ENCODE results near the gene PARD3. TPM values are rescaled to one million over a fixed set of nuclear protein-coding genes. Genes with fewer than 3 reads are reported as not detected.

Gene PARD3
- total RNA-seq, 1 donor from 2014 or later, result 20.6 TPM

DNA sequence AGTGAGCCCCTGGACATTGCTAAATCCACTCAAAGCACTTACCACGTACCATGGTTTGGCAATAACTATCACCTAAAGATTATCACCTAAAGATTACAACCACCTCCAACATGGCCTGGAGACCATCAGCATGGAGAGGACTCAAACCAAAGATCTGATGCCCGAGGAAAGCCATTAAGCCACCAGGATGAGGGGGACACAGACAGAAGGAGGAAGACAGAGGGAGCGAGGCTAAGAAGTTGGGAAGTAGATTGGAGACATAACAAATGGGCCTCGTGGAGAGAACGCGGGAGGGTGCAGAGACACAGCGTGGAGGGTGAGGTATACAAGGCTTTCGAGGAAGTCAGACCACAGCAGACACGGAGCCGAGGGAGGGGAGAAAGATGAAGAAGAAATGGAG, 700.2 kb downstream of the PARD3 start:
- DNase-seq, result no peak

DNA sequence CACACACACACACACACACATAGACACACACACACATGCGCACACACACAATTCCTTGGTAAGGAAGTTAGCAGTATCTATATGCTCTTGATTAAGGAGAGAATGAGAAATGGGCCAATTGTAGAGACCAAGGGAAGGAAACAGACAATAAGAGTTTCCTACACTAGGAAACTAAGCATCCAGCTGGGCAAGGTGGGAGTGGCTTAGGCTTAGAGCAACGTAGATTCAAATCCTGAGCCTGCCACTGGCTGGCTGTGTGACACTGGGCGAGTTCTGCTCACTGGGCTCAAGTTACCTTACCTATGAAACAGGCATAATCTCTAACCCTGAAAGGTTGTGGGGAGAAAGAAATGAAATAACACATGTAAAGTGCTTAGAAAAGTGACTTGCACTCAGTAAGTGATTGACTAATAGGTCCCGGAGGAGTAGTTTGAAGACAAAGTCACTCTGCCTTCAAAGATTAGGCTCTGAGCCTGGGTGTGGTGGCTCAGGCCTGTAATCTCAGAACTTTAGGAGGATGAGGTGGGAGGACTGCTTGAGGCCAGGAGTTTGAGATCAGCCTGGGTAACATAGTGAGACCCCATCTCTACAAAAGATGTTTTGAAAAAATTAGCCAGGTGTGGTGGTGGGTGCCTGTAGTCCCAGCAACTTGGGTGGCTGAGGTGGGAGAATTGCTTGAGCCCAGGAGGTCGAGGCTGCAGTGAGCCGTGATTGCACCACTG, 701.4 kb downstream of the PARD3 start:
- DNase-seq, result no peak

DNA sequence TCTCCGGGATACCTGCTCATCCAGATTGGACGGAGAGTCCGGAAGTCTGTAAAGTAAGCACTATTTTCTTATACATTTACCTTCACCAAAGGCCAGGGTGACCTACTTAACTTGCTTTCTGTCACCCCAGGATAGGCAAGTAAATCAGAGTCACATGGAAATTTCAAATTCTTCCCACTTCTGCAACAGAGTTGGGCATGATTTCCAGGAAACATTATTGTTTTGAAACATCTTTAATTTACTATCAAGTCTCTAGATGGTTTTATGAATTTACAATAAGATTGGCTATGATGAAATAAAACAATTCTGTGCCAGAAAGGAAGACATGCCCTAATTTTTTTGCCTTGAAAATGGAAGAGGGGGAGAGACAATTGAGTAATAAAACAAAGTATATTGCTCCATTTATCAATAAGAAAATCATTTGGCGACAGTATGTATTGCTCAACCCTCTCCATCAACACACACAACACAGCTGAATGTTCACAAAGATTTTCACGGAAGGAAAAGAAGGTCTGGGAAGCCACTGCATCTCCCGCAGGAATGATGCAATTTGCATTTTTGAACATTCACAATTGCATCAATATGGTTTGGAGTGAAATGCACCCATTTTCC, 702.8 kb downstream of the PARD3 start:
- DNase-seq, result no peak

DNA sequence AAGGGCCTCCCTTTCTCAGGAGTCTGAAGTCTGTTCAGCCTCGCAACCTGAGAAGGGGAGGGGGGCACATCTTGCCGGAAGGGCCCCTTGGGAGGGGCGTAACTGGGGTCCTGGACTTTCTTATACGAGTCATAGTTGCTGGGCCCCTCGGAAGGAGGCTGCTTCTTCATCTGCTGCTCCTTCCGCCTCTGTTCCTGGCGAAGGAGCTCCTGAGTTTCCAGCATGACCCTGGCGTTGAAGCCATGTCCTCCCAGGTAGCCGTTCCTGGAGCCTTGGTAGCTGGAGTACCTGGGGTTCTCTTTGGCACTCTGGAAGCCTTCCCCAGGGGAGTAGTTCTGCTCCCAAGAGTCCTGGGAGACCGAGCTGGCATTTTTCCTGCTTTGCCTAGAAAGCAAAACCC, 703.9 kb downstream of the PARD3 start:
- DNase-seq, result no peak

DNA sequence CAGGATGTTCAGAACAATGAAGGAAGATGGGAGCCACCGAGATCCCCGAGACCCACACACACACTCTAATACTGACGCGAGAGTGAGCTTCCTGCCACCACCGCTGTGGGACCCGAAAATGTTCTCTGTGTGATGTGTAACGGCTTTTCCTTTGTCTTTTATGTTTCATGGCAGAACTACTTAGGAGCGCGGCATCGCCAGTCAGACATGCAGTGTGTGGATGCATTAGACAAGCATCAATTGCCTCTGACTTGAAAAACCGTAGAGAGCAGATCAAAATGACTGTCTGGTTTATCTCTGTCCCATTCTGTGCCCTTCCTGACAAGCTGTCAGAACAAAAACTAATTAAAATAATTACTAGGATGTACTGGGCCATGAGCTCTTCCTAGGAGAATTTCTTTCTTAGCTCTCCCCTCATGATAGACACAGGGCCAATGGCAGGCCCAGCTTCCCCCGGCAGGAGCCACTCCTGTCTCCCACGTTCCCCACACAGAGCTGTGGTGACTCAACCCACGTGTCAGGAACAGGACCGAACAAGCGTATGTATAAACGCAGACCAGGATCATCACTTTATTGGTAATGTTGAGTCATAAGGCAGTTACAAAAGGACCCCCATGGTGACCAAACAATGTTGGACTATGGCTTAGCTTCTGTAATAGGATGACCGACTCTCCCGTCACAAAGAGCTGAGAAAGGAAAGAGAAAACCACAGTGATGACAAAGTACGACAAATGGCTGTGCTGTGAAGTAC, 705.0 kb downstream of the PARD3 start:
- DNase-seq, result no peak

GRCh38 chr10:34109495-34109894, 705.6 kb downstream of the PARD3 start:
- no peak for DNase-seq

DNA sequence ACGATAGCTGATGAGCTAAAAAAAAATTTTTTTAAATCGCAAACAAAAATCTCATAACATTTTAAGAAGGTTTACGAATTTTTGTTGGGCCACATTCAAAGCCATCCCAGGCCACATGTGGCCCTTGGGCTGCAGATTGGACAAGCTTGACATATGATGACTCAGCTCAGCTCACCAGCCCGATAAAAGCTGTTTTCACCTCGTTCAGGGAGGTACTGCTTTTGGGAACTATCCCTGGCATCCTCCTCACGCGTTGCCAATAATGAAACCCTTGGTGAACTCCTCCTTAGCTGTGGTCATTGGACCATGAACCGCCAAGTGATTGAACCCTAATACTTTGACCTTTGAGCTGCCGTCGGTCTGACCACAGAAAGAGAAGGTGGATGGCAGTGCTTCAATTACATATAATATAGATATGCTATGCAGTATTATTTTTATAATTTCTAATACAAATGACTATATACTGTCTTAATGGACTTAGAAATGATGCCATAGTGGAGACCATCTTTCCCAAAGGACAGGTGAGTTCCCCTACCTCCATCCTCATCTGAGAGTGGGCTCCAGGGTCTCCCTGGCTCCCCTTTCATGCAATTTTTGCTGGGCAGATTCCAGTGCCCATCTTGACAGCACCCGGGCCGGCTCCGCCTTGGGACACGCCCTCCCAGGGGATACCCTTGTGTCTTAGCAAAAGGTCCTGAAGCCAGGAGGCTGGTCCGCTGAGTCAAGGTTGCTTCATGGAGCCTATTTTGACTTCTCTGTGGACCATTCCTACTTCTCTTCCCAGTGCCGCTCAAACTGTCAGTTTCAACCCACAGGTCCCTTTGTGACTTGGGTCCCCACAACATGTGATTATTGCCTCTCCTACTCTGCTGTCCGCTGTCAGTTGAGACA, 707.2 kb downstream of the PARD3 start:
- DNase-seq, result no peak

DNA sequence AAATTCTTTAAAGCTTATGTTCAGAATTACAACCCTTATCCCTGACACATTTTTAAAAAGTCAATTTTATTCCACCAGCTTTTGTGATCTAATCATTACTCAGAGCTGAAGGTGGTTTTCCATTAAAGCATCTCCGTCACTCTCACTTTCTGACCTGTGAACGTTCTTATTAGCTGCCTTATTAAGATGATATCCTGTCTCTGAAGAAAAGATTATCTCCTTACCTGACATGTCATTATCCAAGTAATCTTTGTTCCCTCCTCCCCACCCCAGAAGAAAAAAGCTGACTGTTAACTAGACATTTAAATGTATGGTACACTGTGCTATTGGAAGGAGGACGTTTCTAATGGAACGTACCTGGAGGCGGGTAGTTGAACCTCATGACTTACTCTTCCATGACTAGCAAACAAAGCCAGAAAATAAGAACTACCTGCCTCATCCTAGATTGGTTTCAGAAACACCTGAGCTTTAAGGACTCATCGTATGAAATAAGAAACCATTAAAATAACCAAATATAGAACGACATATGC, 708.7 kb downstream of the PARD3 start:
- DNase-seq, result no peak

GRCh38 chr10:34104829-34105572, 710.1 kb downstream of the PARD3 start:
- DNase-seq, result no peak

GRCh38 chr10:34102893-34103506, 712.1 kb downstream of the PARD3 start:
- no peak for DNase-seq

GRCh38 chr10:34102237-34102673, 712.8 kb downstream of the PARD3 start:
- DNase-seq, result no peak

DNA sequence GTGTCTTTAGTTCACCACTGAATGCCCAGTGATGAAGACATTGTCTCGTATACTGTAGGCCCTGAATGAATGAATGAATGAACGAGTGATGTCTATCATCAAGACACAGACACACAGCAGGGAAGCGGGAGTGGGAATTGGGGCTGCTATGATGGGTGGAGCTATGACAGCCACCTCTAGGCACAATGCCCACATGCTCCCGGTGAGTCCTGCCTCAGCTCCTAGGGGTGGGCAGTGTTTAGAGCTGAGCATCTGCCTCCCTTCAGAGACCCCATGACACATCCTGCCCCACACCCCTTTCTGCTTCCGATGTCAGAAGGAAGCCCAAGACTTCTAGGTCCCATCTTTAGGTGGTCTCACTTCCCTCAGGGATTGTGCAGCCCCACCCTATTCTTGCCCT, 714.1 kb downstream of the PARD3 start:
- DNase-seq, result no peak

DNA sequence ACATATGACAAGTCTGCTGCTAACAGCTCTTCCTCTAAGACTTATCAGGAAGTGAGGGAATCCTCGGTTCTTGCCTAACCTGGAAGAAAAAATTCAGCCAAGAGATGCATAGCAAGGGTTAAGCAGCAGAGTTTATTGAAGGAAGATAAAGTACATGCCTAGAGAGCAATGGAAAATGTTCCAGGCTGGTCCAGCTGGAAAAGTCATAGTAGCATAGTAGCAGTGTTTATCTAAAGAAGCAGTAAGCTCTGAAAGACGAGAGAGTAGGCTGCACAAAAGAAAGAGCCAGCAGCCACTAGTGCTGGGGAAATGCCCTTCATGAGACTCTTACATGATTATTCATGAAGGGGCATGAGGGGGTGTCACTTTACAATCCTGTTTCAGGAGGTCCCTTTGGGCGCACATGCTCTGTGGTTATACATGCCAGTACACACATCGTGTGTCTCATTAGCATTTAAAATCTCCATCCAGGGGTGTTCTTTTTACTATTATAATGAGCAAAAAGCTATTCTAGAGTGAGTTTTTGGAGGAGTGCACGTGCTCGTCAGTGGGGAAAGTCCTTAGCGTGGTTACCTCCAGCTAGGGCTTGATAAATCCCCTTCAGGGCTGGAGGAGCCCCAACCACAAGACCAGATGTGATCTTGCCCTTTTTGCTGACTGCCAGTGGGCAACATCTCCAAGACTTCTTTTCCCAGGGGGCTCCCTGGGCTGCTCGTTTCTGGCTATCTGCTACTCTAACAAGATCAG, 716.1 kb downstream of the PARD3 start:
- DNase-seq, result no peak

GRCh38 chr10:34097682-34098081, 717.4 kb downstream of the PARD3 start:
- no peak for DNase-seq

DNA sequence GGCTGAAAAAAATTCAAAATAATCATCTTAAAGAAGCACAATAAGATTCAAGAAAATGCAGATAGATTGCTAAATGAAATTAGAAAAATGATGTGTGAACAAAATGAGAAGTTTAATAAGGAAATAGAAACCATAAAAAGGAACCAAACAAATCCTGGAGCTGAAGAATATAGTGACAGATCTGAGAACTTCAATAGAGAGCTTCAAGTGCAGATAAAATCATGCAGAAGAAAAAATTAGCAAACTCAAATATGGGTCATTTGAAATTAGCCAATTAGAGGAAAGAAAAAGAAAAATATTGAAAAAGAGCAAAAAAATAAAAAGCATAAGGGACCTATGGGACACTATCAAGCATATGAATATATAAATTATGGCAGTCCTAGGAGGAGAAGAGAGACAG, 720.1 kb downstream of the PARD3 start:
- DNase-seq, result no peak

DNA sequence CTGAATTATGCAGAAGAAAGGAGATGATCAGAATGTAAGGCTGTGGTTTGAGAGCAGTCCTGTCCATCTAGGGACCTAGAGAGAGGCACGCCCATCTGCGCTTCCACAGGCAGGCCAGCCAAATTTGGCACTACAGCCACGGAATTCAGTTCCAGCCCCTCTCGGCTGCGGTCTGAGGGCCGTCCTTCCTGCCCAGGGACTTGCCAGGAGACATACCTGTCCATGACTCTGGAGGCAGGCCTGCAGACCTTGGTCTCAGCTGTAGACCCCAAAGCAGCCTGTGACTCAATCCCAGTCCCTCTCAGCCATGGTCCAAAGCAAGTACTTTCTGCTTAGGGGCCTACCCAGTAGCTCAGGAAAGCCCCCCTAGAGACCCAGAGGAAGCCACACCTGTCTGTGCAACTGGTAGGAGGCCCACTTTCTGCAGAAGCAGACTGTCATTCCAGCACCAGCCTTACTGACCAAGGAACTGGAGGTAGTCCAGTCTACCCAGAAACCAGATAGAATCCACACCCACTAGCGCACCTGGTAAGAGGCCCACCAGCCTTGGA, 720.9 kb downstream of the PARD3 start:
- DNase-seq, result no peak

DNA sequence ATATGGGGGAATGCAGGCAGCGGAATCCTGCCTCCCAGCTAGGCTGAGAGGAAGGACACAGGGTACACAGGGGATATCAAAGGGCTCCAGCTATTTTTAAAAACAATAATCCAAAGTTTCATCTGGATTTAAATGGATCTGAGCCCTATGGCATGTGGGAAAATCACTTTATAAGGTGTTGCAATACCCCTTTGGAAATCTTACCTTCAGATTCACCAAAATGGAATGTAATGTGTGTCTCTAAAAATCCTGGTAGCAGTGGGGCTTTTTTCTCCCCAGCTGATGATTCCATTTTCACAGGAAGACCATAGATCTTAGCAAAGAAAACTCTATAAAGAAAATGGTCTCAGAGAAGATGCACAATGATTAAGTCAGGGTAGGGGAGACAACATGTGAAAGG, 722.2 kb downstream of the PARD3 start:
- DNase-seq, result no peak

DNA sequence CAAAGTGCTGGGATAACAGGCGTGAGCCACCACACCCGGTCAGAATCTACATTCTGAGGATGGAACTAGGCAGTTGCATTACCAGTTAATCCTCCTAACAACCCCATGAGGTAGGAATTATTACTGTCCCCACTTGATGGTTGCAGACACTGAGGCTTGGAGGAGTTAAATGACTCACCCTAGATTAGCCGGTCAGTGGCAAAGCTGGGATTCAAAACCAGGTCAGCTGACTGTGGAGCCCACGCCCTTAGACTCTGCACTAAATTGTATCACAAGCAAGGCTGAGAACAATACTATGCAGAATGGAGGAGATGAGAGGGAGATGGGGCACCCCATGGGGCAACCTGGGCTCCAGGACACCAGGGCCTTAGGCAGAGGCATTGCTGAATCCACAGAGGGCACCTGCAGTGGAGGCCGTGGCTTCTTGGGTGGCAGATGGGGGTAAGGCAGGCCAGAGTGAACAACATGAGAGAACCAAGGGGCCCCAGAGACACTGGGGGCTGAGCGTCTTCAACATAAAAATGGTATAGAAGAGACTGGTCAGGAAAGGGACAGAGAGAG, 723.4 kb downstream of the PARD3 start:
- DNase-seq, result no peak

GRCh38 chr10:34089253-34089652, 725.8 kb downstream of the PARD3 start:
- DNase-seq, result no peak

Data from occipital lobe (tissue), 2 donors.